ENCODE results near the gene NFYC.

NFYC gene

DNA sequence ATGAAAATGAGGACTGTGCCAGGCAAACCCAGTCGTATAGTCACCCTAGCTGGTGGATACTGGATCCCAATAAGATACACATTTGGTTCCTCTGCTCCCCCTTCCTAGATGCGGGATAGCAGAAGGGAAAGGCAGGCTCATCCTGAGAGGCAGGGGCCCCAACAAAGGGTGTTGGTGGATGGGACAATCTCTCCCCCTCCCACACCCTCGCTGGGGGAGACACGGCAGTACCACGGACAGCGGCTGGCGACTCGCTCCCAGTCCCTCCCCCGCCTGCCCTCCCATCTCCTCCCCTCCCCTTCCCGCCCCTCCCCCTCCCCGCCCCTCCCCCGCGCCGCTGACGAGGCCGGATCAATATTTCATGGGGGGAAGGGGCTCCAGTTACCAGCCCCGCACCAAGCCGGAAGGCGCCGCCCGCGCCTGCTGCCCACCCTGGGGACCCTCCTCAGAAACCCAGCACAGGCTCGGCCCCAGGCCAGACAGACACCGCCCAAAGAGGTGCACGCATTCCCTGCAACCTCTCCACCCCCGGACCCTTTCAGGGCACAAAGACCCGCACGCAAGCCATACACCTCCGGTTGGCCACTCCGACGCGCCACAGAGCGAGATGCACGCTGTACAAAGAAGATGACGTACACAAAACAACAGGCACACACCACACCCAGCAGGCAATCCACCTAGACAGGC, 37.5 kb upstream of the NFYC start:
- Histone ChIP-seq H3K9ac (ENCODE audit: low read depth, low read length) (peak overlapping the region; percentile 76), H3K27ac (ENCODE audit: low read depth, low read length) (no peak overlapping the region), H3K27me3 (ENCODE audit: insufficient read depth, low read length) (no peaks in the 10 kb centered on the region), H3K9me3 (ENCODE audit: insufficient read depth, low read depth, low read length) (no peaks in the 10 kb centered on the region), H3K4me3 (ENCODE audit: low read length) (peak overlapping the region; percentile 56), H3K4me1 (ENCODE audit: insufficient read depth, low read length) (peaks cover 20% of the 10 kb centered on the region), H3K36me3 (ENCODE audit: insufficient read depth, low read length) (no peaks in the 10 kb centered on the region)
- WGBS = 6% methylated on average over 22 of the region's 35 CpGs

DNA sequence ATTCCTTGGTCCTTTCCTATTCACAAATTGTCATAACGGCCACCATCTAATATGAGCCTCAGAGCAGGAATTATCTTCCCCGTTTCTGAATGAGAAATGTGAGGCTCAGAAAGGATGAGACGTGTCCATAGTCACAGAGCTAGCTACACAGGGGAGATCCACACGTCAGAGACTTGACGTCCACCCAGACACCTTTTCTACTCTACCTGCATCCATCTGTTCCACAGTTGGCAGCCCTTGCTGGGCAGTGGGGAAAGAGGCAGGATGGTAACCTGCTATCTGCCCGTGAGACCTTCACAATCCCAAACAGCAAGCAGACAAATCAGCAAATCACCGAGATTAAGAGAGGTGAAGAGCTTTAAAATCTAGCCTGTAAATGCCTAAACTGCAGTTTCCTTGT, 34.5 kb upstream of the NFYC start:
- Histone ChIP-seq H3K27ac (ENCODE audit: low read depth, low read length) (no peak overlapping the region), H3K4me1 (ENCODE audit: insufficient read depth, low read length) (peaks cover 25% of the 10 kb centered on the region), H3K9me3 (ENCODE audit: insufficient read depth, low read depth, low read length) (no peaks in the 10 kb centered on the region), H3K4me3 (ENCODE audit: low read length) (no peak overlapping the region), H3K9ac (ENCODE audit: low read depth, low read length) (no peak overlapping the region), H3K27me3 (ENCODE audit: insufficient read depth, low read length) (no peaks in the 10 kb centered on the region), H3K36me3 (ENCODE audit: insufficient read depth, low read length) (no peaks in the 10 kb centered on the region)
- 87% methylated on average over 7 of the region's 7 CpGs for WGBS

DNA sequence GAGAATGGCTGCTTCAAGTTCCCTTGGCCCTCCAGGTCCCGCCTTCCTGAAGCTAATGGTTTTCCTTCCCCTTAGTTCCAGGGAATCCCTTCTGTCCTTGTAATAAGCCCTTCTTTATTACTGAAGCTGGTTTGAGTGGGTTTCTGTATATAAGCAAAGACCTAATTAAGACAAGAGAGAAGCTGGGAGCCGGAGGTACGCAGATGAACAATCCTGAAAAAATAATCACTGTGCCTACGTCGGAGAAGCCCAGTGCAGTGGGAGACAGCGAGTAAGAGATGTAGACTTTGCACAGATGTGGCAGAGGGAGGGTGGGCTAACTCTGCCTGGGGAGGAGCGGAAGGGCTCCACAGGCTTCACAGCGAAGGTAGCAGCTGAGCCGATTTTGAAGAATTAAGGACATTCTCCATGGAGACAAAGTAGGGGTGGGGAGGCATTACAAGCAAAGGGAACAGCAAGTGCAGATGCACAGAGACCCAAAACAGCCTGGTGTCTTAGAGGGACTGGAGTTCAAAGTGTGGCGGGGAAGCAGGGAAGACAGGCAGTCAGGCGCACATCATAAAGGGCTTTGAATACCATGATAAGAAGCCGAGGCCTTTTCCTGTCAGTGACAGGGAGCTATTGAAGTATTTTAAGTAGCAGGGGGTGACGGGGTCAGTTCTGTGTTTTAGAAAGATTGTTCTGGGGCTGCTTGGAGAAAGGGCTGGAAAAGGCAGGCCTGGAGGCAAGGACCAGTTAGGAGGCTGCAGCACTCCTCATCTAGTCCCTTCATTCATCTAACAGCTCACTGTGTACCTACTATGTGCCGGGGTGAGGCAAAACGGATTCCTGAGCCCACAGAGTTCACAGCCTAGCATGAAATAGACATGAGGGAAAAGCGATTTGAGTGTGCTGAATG, 32.5 kb upstream of the NFYC start:
- Histone ChIP-seq H3K27ac (ENCODE audit: low read depth, low read length) (no peak overlapping the region), H3K9me3 (ENCODE audit: insufficient read depth, low read depth, low read length) (no peaks in the 10 kb centered on the region), H3K4me1 (ENCODE audit: insufficient read depth, low read length) (peaks cover 34% of the 10 kb centered on the region), H3K4me3 (ENCODE audit: low read length) (no peak overlapping the region), H3K9ac (ENCODE audit: low read depth, low read length) (no peak overlapping the region), H3K36me3 (ENCODE audit: insufficient read depth, low read length) (no peaks in the 10 kb centered on the region), H3K27me3 (ENCODE audit: insufficient read depth, low read length) (no peaks in the 10 kb centered on the region)
- WGBS = 89% methylated on average over 16 of the region's 16 CpGs

DNA sequence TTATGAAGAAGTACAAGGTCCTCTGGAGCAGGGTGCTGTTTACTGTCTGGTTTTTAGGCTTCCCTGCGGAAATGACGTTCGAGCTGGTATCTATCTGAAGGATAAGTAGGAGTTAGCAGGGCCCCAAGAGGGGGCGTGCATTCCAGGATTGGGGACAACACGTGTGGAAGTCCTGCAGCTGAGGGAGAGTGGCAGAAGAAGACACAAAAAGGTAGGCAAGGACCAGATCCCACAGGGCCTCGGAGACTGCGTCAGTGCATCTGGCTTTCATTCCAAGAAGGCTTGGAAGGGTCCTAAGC, 31.9 kb upstream of the NFYC start:
- Histone ChIP-seq H3K4me1 (ENCODE audit: insufficient read depth, low read length) (peaks cover 35% of the 10 kb centered on the region), H3K27me3 (ENCODE audit: insufficient read depth, low read length) (no peaks in the 10 kb centered on the region), H3K36me3 (ENCODE audit: insufficient read depth, low read length) (no peaks in the 10 kb centered on the region), H3K9me3 (ENCODE audit: insufficient read depth, low read depth, low read length) (no peaks in the 10 kb centered on the region), H3K9ac (ENCODE audit: low read depth, low read length) (no peak overlapping the region), H3K27ac (ENCODE audit: low read depth, low read length) (no peak overlapping the region), H3K4me3 (ENCODE audit: low read length) (no peak overlapping the region)
- 79% methylated on average over 7 of the region's 7 CpGs for WGBS

DNA sequence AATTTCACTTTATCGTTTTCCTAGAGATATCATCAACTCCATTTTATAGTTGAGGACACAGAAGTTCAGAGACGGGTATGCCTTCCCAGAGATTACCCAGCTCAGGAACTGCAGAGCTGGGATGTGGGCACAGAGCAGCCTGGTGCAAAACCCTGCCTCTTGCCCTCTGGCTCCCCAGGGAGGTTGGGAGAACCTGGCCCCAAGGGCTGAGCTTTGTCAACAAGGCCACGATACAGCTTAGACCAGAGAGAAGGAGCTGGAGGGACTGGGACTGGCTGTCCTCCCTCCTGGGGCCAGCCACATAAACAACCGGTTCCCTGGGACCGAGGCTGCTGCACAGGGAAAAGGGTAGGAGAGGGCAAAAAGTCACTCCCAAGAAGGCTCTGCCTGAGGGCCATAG, 29.8 kb upstream of the NFYC start:
- Histone ChIP-seq H3K4me3 (ENCODE audit: low read length) (no peak overlapping the region), H3K27ac (ENCODE audit: low read depth, low read length) (no peak overlapping the region), H3K4me1 (ENCODE audit: insufficient read depth, low read length) (peaks cover 32% of the 10 kb centered on the region), H3K9ac (ENCODE audit: low read depth, low read length) (no peak overlapping the region), H3K36me3 (ENCODE audit: insufficient read depth, low read length) (no peaks in the 10 kb centered on the region), H3K9me3 (ENCODE audit: insufficient read depth, low read depth, low read length) (no peaks in the 10 kb centered on the region), H3K27me3 (ENCODE audit: insufficient read depth, low read length) (no peaks in the 10 kb centered on the region)
- 81% methylated on average over 5 of the region's 5 CpGs for WGBS

DNA sequence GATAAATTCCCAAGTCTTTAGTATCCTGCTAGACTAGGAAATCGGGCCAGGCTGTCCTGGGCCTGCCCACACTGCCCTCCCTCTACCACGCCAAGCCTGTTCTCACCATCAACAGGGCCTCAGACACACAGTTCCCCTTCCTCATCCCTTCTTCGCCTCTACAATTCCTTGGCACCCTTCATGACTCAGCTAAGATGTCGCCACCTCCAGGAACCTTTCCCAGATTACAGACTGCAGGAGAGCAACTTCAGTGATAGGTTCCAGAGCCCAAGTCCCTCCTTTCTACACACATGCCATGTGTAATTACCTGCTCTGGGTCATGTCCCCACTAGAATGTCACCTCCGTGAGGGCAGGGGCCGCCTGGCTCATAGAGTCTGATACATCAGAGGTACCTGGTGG, 29.4 kb upstream of the NFYC start:
- Histone ChIP-seq H3K27me3 (ENCODE audit: insufficient read depth, low read length) (no peaks in the 10 kb centered on the region), H3K9ac (ENCODE audit: low read depth, low read length) (no peak overlapping the region), H3K27ac (ENCODE audit: low read depth, low read length) (no peak overlapping the region; the same call in 1 of the 2 replicates), H3K4me1 (ENCODE audit: insufficient read depth, low read length) (peaks cover 32% of the 10 kb centered on the region), H3K9me3 (ENCODE audit: insufficient read depth, low read depth, low read length) (no peaks in the 10 kb centered on the region), H3K36me3 (ENCODE audit: insufficient read depth, low read length) (no peaks in the 10 kb centered on the region), H3K4me3 (ENCODE audit: low read length) (no peak overlapping the region)
- WGBS = 76% methylated on average over 6 of the region's 6 CpGs

DNA sequence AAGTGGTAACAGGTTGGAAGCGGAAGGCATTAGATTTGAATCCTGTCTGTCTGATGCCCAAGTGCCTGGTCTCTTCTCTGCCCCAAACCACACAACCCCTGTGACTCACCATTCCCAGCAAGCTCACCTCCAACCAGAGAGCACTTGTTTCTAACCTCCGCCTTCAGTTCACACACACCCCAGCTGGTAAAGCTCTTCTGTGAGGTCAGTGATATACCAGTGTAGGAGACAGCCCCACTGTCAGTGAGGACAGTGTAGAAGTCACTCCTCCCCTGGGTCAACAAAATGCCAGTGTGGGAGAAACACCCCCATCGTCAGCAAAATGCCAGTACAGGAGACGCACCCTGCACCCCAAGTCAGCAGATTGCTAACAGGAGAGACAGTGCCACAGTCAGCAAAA, 28.6 kb upstream of the NFYC start:
- Histone ChIP-seq H3K36me3 (ENCODE audit: insufficient read depth, low read length) (no peaks in the 10 kb centered on the region), H3K27me3 (ENCODE audit: insufficient read depth, low read length) (no peaks in the 10 kb centered on the region), H3K4me1 (ENCODE audit: insufficient read depth, low read length) (peaks cover 32% of the 10 kb centered on the region), H3K9ac (ENCODE audit: low read depth, low read length) (0 out of 2 replicates have a peak overlapping the region, but pooled peaks have one; percentile 42), H3K9me3 (ENCODE audit: insufficient read depth, low read depth, low read length) (no peaks in the 10 kb centered on the region), H3K27ac (ENCODE audit: low read depth, low read length) (peak overlapping the region; percentile 22; the same call in 1 of the 2 replicates), H3K4me3 (ENCODE audit: low read length) (no peak overlapping the region)
- WGBS = 81% methylated on average over 4 of the region's 4 CpGs

DNA sequence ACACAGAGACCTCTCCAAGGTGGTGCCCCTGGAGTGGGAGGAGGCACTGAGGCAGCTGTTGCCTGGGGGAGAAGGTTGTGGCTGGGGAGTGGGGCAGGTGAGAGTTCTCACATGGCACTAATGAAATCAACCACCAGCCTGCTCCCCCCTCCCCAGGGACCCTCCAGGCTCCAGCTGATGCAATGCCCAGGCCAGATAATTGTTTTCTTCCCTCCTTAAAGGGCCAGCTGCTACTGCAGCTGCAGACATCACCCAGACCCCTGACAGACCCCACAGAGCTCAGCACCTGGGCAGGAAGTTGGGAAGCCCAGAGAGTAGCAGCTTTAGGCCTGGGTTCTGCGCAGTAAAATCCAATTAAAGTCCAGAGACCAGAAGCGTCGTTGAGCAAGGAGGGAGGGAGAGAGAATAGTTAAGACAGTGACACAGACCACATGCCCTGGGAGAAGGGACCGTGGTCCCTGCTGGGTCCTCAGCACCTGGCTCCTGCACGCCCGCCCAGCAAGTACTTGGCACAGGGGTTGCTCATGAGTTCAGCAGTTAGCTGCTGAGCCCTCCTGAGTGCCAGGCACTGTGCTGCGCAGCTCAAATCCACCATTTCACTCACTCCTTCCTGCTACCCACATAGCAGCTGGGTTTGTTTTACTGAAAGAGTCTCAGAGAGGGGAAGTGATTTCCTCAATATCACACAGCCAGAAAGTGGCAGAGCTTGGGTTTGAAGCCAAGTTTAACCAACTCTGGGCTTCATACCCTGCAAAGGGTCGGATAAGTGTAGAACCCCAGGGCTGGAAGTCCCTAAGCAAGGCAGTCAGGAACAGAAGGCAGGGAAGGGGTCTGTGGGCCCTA, 28.0 kb upstream of the NFYC start:
- 70% methylated on average over 8 of the region's 8 CpGs for WGBS
- peaks cover 32% of the 10 kb centered on the region for H3K4me1 ChIP-seq (ENCODE audit: insufficient read depth, low read length)

DNA sequence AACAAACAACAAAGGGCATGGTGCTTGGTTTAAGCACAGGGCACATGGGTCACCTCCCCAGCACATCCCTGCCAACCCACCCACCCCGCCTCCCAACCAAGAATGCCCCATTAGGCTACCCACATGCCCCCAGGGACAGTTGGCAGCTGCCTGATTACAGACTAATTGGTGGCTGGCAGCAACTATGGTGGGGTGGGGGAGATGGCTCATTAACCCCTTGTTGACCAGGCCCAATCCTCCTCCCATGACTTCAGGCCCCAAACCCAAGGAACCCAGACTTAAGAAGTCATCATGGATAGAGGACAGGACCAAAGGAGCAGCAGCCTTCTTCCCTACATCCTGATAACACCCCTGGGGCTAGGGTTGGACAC, 27.4 kb upstream of the NFYC start:
- Histone ChIP-seq H3K9ac (ENCODE audit: low read depth, low read length) (no peak overlapping the region), H3K4me1 (ENCODE audit: insufficient read depth, low read length) (peaks cover 32% of the 10 kb centered on the region)

More for the DNA sequence above, 28.0 kb upstream of the NFYC start:
- no peaks in the 10 kb centered on the region for H3K36me3 ChIP-seq (ENCODE audit: insufficient read depth, low read length)
- no peak overlapping the region for H3K4me3 ChIP-seq (ENCODE audit: low read length)
- H3K27ac ChIP-seq (ENCODE audit: low read depth, low read length) = no peak overlapping the region; the same call in 1 of the 2 replicates
- peak overlapping the region; percentile 42; the same call in 1 of the 2 replicates for H3K9ac ChIP-seq (ENCODE audit: low read depth, low read length)
- no peaks in the 10 kb centered on the region for H3K9me3 ChIP-seq (ENCODE audit: insufficient read depth, low read depth, low read length)
- H3K27me3 ChIP-seq (ENCODE audit: insufficient read depth, low read length) = no peaks in the 10 kb centered on the region

DNA sequence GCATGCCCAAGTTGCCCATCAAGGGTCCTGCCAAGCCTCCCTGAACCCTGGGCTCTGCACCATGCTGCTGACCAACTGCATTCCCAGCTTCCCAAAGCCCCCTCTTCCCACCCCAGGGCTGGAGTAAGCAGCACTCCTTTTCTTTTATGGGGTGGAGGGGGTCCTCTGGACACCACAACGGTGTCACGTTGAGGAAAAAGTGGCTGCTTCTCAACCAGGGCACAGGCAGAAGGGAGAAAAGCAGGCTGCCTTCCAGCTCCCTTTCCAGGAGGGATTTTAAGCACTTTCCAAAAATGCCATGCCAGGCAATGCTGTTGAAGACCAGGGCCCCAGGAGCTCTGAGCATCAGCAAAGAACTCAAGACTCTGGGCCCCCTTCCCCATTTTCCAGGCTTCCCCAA, 26.7 kb upstream of the NFYC start:
- WGBS = 24% methylated on average over 2 of the region's 2 CpGs
- peak overlapping the region; percentile 72 for H3K4me3 ChIP-seq (ENCODE audit: low read length)
- no peaks in the 10 kb centered on the region for H3K36me3 ChIP-seq (ENCODE audit: insufficient read depth, low read length)
- peaks cover 32% of the 10 kb centered on the region for H3K4me1 ChIP-seq (ENCODE audit: insufficient read depth, low read length)
- no peaks in the 10 kb centered on the region for H3K27me3 ChIP-seq (ENCODE audit: insufficient read depth, low read length)
- H3K27ac ChIP-seq (ENCODE audit: low read depth, low read length) = no peak overlapping the region
- no peak overlapping the region for H3K9ac ChIP-seq (ENCODE audit: low read depth, low read length)
- H3K9me3 ChIP-seq (ENCODE audit: insufficient read depth, low read depth, low read length) = no peaks in the 10 kb centered on the region

More for the DNA sequence above, 27.4 kb upstream of the NFYC start:
- WGBS = 85% methylated on average over 1 of the region's 1 CpG
- Histone ChIP-seq H3K27me3 (ENCODE audit: insufficient read depth, low read length) (no peaks in the 10 kb centered on the region), H3K27ac (ENCODE audit: low read depth, low read length) (no peak overlapping the region), H3K36me3 (ENCODE audit: insufficient read depth, low read length) (no peaks in the 10 kb centered on the region), H3K9me3 (ENCODE audit: insufficient read depth, low read depth, low read length) (no peaks in the 10 kb centered on the region), H3K4me3 (ENCODE audit: low read length) (peak overlapping the region; percentile 72; the same call in 1 of the 2 replicates)

Data from HUES64 (cell line).